OCI-LY1 (cell line): ENCODE data around the gene TMPRSS13.

ENCODE experiments used
- EZH2 ChIP-seq: fragments of 200-600 bp; sonication (generic), shearing (Covaris generic); IDR thresholded peaks from 2 replicates; pipeline ENCODE4 v1.8.0; 2017; ENCODE audit warnings: borderline replicate concordance, mixed run types, mild to moderate bottlenecking, antibody characterized with exemption, low read length, moderate library complexity, mixed read lengths
- TF ChIP-seq, protein P1 (sequence below): fragments of 200-600 bp; sonication (generic), shearing (Covaris generic); IDR thresholded peaks from 2 replicates; pipeline ENCODE4 v1.5.1; 2017; ENCODE audit warnings: mild to moderate bottlenecking, antibody characterized with exemption, low read length, moderate library complexity, mixed read lengths

DNA sequence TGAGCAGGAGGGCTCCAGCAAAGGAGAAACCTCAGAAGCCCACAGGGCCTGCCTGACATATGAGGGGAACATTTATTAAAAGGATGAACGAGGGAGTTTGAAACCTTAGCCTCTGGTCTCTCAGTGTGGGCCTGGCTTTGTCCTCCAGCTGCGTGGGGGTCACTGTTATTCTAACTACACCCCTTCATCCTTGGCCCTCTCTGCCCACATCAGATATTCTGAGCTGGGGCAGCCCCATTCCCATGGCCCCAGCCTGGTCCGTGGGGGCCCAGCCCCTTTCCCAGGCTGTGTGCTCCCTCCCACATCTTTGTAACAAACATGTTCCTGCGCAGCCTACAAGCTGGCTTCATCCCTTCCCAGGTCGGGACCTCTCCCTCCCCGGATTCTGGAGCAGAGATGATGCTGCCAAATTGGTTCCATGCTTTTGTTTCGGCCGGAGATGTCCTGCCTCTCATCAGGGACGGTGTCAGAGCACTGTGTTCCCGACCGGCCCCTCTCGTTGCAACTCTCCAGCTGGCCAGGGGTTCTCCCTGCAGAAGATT lies 56.7 kb downstream of the TMPRSS13 start:
- TF ChIP-seq, protein P1, sequence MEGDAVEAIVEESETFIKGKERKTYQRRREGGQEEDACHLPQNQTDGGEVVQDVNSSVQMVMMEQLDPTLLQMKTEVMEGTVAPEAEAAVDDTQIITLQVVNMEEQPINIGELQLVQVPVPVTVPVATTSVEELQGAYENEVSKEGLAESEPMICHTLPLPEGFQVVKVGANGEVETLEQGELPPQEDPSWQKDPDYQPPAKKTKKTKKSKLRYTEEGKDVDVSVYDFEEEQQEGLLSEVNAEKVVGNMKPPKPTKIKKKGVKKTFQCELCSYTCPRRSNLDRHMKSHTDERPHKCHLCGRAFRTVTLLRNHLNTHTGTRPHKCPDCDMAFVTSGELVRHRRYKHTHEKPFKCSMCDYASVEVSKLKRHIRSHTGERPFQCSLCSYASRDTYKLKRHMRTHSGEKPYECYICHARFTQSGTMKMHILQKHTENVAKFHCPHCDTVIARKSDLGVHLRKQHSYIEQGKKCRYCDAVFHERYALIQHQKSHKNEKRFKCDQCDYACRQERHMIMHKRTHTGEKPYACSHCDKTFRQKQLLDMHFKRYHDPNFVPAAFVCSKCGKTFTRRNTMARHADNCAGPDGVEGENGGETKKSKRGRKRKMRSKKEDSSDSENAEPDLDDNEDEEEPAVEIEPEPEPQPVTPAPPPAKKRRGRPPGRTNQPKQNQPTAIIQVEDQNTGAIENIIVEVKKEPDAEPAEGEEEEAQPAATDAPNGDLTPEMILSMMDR = no peak
- no peak for TF ChIP-seq EZH2
